Measurements from ENCODE around the gene AKAP10. TPM values are rescaled to one million over a fixed set of nuclear protein-coding genes. Genes with fewer than 3 reads are reported as not detected.

AKAP10 gene
- total RNA-seq, 1 experiment from 2014 or later: 31.6 TPM

DNA sequence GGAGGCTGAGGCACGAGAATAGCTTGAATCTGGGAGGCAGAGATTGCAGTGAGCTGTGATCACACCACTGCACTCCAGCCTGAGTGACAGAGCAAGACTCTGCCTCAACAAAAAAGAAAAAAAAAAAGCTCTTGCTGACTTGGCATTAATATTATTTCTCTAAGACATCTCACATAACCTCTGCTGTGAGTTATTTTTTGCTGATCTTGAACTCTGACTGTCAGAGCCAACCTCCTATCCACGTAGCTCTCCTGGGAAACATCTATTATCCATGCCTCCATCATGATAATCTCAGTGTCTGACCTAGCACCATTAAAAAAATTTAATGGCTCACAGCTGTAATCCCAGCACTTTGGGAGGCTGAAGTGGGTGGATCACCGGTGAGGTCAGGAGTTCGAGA lies 97.2 kb downstream of the AKAP10 start:
- ATAC-seq (no peak), DNase-seq (ENCODE audit: low read depth, low spot score) (no peak)
- POLR2A ChIA-PET: no interaction called here

More for the DNA sequence above, 97.2 kb downstream of the AKAP10 start:
- intact Hi-C loops (cut with micrococcal nuclease): no loop called here
- ChIA-PET CTCF (no interaction called here), RAD21 (ENCODE audit: low non-redundant PET in 1 of 2, low total read pairs in 2 of 2, uncharacterized antibody in 2 of 2, unreplicated experiment in 2 of 2) (no interaction called here)
- H4K20me1 ChIP-seq (ENCODE audit: insufficient read depth): no peaks in the 10 kb centered on the region
- no peak overlapping the region for H2AFZ ChIP-seq (ENCODE audit: low read depth, low read length, poor library complexity, severe bottlenecking)
- no peaks in the 10 kb centered on the region for H3K4me1 ChIP-seq (ENCODE audit: control insufficient read depth in 1 of 2, insufficient read depth in 2 of 2, low read length in 2 of 2)
- H3K4me2 ChIP-seq (ENCODE audit: low read length): no peak overlapping the region
- no peak overlapping the region for H3K9ac ChIP-seq (ENCODE audit: low read length)
- no peak overlapping the region for H3K27ac ChIP-seq (ENCODE audit: low read depth, low read length)
- H3K27me3 ChIP-seq (ENCODE audit: insufficient read depth, low read length): no peaks in the 10 kb centered on the region
- H3K9me3 ChIP-seq (ENCODE audit: control insufficient read depth in 1 of 2, insufficient read depth in 1 of 2, low read depth in 1 of 2, low read length in 2 of 2): no peaks in the 10 kb centered on the region
- TF ChIP-seq, protein P1, sequence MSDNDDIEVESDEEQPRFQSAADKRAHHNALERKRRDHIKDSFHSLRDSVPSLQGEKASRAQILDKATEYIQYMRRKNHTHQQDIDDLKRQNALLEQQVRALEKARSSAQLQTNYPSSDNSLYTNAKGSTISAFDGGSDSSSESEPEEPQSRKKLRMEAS (IDR thresholded peaks at IDR 0.05): no peak
- TF ChIP-seq JUND (IDR thresholded peaks at IDR 0.05) (no peak), POLR2AphosphoS5 (IDR thresholded peaks at IDR 0.05; ENCODE audit: low read depth, low read length) (no peak), CEBPB (IDR thresholded peaks at IDR 0.05; ENCODE audit: low read depth) (no peak), EZH2phosphoT487 (IDR thresholded peaks at IDR 0.05; ENCODE audit: borderline replicate concordance) (no peak), ZNF274 (IDR thresholded peaks at IDR 0.05; ENCODE audit: low read depth, low read length) (no peak), SRF (IDR thresholded peaks at IDR 0.05; ENCODE audit: low read depth) (no peak), EGR1 (IDR thresholded peaks at IDR 0.05; ENCODE audit: low read depth) (no peak), POLR2A (IDR thresholded peaks at IDR 0.05; ENCODE audit: borderline replicate concordance, extremely low read depth, insufficient read depth, insufficient read length) (no peak), YY1 (IDR thresholded peaks at IDR 0.05; ENCODE audit: extremely low read depth, insufficient replicate concordance, low read depth, low read length) (no peak), ZFX (IDR thresholded peaks at IDR 0.05) (no peak), RAD21 (IDR thresholded peaks at IDR 0.05; ENCODE audit: low read depth) (no peak), SP1 (IDR thresholded peaks at IDR 0.05; ENCODE audit: low read depth) (no peak)
- TF ChIP-seq, protein P2, sequence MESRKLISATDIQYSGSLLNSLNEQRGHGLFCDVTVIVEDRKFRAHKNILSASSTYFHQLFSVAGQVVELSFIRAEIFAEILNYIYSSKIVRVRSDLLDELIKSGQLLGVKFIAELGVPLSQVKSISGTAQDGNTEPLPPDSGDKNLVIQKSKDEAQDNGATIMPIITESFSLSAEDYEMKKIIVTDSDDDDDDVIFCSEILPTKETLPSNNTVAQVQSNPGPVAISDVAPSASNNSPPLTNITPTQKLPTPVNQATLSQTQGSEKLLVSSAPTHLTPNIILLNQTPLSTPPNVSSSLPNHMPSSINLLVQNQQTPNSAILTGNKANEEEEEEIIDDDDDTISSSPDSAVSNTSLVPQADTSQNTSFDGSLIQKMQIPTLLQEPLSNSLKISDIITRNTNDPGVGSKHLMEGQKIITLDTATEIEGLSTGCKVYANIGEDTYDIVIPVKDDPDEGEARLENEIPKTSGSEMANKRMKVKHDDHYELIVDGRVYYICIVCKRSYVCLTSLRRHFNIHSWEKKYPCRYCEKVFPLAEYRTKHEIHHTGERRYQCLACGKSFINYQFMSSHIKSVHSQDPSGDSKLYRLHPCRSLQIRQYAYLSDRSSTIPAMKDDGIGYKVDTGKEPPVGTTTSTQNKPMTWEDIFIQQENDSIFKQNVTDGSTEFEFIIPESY (IDR thresholded peaks at IDR 0.05; ENCODE audit: extremely low read depth, insufficient replicate concordance, low read length): no peak
- TF ChIP-seq, protein P3, sequence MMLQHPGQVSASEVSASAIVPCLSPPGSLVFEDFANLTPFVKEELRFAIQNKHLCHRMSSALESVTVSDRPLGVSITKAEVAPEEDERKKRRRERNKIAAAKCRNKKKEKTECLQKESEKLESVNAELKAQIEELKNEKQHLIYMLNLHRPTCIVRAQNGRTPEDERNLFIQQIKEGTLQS (IDR thresholded peaks at IDR 0.05): no peak
- TF ChIP-seq, protein P4, sequence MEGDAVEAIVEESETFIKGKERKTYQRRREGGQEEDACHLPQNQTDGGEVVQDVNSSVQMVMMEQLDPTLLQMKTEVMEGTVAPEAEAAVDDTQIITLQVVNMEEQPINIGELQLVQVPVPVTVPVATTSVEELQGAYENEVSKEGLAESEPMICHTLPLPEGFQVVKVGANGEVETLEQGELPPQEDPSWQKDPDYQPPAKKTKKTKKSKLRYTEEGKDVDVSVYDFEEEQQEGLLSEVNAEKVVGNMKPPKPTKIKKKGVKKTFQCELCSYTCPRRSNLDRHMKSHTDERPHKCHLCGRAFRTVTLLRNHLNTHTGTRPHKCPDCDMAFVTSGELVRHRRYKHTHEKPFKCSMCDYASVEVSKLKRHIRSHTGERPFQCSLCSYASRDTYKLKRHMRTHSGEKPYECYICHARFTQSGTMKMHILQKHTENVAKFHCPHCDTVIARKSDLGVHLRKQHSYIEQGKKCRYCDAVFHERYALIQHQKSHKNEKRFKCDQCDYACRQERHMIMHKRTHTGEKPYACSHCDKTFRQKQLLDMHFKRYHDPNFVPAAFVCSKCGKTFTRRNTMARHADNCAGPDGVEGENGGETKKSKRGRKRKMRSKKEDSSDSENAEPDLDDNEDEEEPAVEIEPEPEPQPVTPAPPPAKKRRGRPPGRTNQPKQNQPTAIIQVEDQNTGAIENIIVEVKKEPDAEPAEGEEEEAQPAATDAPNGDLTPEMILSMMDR (IDR thresholded peaks at IDR 0.05 in 2 of 3, conservative IDR thresholded peaks at IDR 0.05 in 1 of 3; ENCODE audit: borderline replicate concordance in 1 of 3, insufficient read depth in 1 of 3, low read depth in 2 of 3, low read length in 2 of 3): no peak
- no TSS peak for BruUV-seq (replicated peaks)
- H3K79me2 ChIP-seq (ENCODE audit: insufficient read depth, low read length): no peaks in the 10 kb centered on the region
- H3K36me3 ChIP-seq (ENCODE audit: control insufficient read depth in 1 of 2, insufficient read depth in 2 of 2, low read length in 2 of 2): no peaks in the 10 kb centered on the region
- no peaks in the 10 kb centered on the region for H3K9me2 ChIP-seq (ENCODE audit: insufficient read depth)
- H3K4me3 ChIP-seq (replicated peaks in 1 of 2; ENCODE audit: low read depth in 1 of 2, low read length in 2 of 2): no peak overlapping the region
